Activated CD4-positive, alpha-beta T cell treated with anti-CD3 and anti-CD28 coated beads, Interleukin-2, amount 50 U/mL, for 16 hours (primary cell): Measurements from ENCODE around the gene MANEA.
A peak's percentile ranks its signal among the peaks of the same experiment; 100 is the strongest.
"Not testable (repeated sequence)": the region's sequence is repeated elsewhere in the genome, so short reads cannot be mapped to it uniquely, and the experiment has no call there.

Experiments used
- DNase-seq: peaks from one replicate; pipeline ENCODE4 v3.0.0-alpha.2; 2020

MANEA gene

GRCh38 chr6:95577304-95578105 is at the start of gene MANEA:
Gene MANEA, plus strand, starts transcription at chr6:95577535. Its CDS starts 8,905 bp downstream, at chr6:95586440.
- DNase-seq: peak; percentile 84

DNA sequence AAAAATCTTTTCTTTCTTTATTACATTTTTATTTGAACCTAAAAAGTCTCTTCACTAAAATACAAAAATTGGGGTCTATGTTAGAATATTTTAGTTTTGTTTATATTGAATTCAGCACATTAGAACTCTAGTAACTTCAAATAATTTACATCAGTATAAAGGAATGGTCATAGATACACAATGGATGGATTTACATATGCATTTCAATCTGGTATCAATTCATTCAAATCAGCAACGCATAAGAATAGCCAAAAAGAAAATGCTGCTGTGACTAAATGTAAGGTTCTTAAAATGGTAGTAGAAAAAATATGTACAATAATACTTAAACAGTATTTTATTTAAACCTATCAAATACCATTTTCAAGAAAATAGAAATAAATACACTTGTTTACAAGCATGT is 47.6 kb upstream of the MANEA start:
- no peak for DNase-seq

DNA sequence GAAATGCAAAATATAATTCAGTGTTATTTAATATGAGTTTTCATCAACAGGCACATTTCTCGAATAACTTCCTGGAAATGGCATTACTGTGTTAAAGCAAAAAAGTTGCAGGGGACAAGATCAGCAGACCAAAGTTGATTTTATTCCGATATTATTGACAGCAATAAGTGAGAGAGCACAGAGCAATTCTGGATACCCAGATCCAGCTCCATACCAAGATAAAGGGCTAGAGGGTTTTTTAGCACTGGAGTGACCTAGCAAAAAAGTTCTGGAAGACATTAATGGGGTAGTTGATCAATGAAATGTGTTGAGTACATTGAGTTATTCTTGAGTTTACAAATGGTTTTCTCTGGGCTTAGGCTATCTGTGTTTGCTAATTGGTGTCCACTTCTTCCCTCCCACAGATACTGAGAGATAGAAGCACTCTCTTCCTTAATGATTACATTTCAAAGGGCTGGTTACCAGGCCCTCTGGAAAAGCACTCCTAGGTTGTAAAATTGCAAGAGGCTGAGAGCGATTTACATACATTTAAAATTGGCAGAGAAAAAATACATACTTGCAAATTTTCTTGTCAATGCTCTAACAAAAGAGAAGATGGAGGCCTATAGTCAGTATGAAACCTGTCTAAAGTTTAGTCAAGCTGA is 47.0 kb upstream of the MANEA start:
- no peak for DNase-seq

- no peak for DNase-seq
These were observed 33.5 kb upstream of the MANEA start for GRCh38 chr6:95543798-95544197.

DNA sequence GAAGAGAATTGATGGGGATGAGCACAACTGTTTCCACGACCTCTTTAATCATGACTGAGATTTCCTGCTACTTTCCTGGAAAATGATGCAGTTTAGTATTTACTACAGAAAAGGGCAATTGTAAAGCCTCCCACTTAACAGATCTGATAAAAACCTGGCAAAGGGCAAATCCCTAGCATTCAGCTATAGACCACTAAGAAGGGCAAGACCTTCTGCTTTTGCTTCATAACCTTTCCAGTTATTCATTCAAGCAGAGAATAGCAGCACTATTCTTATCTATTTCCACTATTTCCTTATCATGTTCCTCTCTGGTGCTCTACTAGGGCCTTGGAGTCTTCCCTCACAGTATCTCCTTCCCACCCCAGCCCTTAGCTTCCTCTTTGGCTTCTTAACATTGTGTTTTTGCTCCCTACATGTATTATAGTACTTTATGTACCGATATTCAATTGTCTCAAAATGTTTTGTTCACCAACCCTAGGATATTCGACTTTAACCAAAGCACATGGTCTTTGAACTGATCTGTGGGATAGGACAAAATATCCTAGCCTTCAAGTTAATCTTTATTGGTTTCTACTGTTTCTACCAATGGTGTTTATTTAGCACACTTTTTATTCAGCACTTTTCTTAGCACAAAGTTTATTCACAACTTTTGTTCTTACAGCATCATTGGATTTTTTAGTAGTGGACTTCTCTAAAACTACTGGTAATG is 32.7 kb upstream of the MANEA start:
- no peak for DNase-seq

GRCh38 chr6:95545226-95545625 is 32.1 kb upstream of the MANEA start:
- no peak for DNase-seq

- no peak for DNase-seq
These were observed 31.6 kb upstream of the MANEA start for GRCh38 chr6:95545686-95546085.

DNA sequence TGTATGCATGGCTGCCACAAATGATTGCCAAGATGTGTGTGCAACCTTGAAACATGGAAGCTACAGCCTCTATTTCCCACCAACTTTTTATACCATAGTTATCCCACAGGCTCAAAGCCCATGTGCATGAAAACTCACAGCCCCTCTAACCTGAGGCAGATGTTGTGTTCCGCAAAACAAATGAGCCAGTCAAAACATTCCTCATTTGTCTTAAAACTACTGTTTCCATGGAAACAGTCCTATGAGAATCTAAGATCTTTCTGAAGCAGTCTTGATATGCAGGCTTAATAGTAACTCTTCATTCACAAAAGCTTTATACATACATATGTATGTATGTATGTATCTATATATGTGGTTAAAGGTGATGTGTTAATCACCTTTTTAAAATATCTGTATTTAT is 31.2 kb upstream of the MANEA start:
- DNase-seq: no peak

GRCh38 chr6:95547043-95547442 is 30.3 kb upstream of the MANEA start:
- no peak for DNase-seq

- no peak for DNase-seq
These were observed 29.0 kb upstream of the MANEA start for GRCh38 chr6:95548188-95548786.

GRCh38 chr6:95551678-95552324 is 25.5 kb upstream of the MANEA start:
- no peak for DNase-seq

GRCh38 chr6:95553880-95554279 is 23.5 kb upstream of the MANEA start:
- no peak for DNase-seq

DNA sequence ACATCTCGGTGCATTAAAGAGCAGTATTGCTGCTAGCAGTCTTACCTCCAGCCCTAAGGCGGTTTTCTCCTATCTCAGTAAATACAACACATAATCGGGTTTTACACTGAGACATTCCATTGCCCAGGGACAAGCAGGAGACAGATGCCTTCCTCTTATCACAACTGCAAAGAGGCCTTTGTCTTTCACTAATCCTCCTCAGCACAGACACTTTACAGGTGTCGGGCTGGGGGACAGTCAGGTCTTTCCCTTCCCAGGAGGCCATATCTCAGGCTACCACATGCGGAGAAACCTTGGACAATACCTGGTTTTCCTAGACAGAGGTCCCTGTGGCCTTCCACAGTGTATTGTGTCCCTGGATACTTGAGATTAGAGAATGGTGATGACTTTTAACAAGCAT is 16.4 kb upstream of the MANEA start:
- DNase-seq: not testable (repeated sequence)

GRCh38 chr6:95569560-95569959 is 7.8 kb upstream of the MANEA start:
- DNase-seq: no peak

- peak; percentile 45 for DNase-seq
These were observed 5.2 kb upstream of the MANEA start for GRCh38 chr6:95572098-95572497.

GRCh38 chr6:95574811-95575210 is 2.5 kb upstream of the MANEA start:
- no peak for DNase-seq

DNA sequence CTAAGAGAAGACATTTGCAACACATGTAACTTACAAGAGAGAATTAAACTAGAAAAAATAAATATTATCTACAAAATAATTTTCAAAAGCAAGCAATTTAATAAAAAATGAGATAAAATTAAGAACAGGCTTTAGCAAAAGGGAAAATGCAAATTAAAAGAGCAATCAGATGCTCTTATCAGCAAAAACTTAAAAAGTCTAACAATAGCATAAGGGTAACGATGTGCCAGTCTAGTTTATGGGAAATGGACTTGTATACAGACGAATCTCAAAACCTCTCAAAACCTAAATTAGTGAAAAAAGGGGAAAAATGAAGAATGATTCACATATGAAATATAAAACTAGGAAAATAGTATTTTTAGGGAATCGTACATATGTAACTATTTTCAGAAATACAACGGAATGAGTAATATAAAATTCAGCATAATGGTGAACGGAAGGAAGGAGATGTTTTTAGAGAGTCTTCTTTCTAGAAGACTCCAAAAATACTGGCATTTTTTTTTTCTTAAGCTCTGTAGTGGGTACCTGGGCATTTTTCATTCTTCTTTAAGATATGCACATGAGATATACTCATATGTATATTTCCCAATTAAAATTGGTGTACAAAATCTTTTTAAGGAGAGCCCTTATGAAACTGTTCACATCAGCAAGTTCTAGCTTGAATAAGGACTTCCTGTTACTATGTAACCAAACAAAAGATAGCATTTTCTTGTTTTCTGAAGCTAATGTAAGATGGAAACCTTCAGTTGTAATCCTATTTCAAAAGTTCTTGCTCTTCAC is 927 bp upstream of the MANEA start:
- peak; percentile 33 for DNase-seq

- no peak for DNase-seq
These were observed 384 bp upstream of the MANEA start for GRCh38 chr6:95576998-95577303.

- peak; percentile 12 for DNase-seq
These were observed 723 bp downstream of the MANEA start for GRCh38 chr6:95578106-95578410.

- no peak for DNase-seq
These were observed 3.7 kb downstream of the MANEA start for GRCh38 chr6:95581073-95581472.

DNA sequence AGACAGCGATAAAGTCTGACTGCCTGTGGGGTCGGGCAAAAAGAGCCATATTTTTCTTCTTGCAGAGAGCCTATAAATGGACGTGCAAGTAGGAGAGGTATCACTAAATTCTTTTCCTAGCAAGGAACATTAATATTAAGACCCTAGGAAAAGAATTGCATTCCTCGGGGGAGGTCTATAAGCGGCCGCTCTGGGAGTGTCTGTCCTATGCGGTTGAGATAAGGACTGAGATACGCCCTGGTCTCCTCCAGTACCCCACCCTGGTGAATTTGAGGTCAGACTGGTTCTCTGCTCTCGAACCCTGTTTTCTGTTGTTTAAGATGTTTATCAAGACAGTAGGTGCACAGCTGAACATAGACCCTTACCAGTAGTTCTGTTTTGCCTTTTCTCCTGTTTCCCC is 6.9 kb downstream of the MANEA start:
- not testable (repeated sequence) for DNase-seq

DNA sequence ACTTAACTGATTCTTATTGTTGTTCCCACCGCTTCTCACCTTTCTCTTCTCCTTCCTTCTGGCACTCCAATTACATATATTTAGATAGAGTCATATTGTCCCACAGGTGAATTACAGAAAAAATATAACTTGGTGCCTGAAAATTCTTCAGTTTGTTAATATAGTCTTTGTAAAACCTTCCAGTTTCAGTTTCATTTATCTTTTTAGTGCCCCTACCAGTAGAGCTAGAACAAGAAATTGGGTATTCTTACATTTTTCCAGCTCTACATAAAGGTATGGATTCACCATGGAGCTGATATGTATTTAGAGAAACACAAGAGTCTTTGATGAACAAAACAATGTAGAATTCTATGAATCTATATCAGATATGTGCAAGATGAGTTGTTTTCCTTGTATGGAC is 10.7 kb downstream of the MANEA start:
- no peak for DNase-seq

DNA sequence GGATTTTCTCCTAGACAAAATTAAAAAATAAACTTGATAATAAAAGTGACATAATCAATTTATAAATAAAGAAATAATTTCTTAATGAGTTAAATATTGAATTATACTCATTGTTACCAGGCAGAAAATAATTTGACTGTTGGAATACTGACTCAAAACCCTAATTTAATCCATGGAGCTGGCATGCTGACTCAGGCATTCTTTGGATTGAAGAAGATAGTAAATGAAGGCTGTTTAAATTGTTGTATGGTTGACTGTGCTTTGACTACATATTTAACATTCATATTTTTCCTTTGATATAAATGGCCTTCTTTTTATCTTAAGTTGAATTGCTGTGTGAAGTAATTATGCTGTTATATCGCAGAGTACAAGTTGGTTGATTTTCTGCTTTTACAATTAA is 11.7 kb downstream of the MANEA start:
- no peak for DNase-seq
